ENCODE results near the gene ARL13B. TPM values are rescaled to one million over a fixed set of nuclear protein-coding genes. Genes with fewer than 3 reads are reported as not detected.
A peak's percentile ranks its signal among the peaks of the same experiment; 100 is the strongest.
"Not testable (repeated sequence)": the region's sequence is repeated elsewhere in the genome, so short reads cannot be mapped to it uniquely, and the experiment has no call there.

Gene ARL13B
- polyA plus RNA-seq (2012; ENCODE audit: low read depth, missing spikeins) = 1.7 TPM

DNA sequence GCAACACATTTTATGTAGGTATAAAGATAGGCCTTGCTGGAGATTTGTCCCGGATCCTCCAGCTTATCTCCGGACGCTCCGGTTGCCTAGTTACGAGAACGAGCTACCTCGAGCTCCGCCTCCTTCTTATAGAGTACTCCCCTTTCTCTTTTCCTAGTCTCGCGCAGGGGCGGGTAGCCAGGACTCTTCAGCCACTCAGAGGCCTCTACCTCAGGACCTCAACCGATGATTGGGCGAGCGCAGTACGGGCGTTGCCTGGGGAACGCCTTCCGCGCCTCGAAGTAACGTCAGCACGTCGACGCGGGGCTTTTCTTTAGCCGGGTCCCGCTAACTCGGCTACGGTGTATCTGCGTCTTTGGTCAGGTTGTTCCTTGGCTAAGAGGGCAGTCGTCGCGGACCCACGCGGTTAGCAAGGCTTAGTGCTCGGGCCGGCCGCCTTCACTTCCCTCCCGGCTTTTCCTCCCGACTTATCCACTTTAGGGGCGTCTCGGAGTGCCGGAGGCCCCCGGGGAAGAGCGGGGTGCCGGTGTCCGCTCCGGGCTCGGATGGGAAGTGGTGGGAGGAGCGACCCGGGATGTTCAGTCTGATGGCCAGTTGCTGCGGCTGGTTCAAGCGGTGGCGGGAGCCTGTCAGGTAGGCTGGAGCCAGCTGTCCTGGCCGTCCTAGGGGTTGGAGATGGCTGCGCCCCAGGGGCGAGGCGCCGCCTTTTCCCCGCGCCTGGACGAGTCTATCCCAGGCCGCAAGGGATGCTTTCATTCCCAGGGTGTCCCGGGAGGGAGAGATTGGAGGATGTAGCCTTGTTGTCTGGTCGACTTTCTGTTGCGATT, at the start of gene ARL13B:
Gene ARL13B, plus strand, starts transcription at position 306 of the 827 bp plus-strand sequence. Its CDS starts 269 bp downstream, at position 575.
- DNase-seq (ENCODE audit: insufficient read length, low spot score) (peak; percentile 83), FAIRE-seq (peak; percentile 92)
- TF ChIP-seq PAX5 (IDR thresholded peaks at IDR 0.05; ENCODE audit: insufficient read depth, low read length, severe bottlenecking) (no peak), POU2F2 (IDR thresholded peaks at IDR 0.05; ENCODE audit: low read depth, low read length) (no peak), TAF1 (IDR thresholded peaks at IDR 0.05; ENCODE audit: low read depth, low read length) (peak; percentile 64; the same call in 1 of the 2 replicates), POLR2AphosphoS5 (IDR thresholded peaks at IDR 0.05; ENCODE audit: low read depth, low read length) (peak; percentile 66), POLR2A (IDR thresholded peaks at IDR 0.05; ENCODE audit: low read depth, low read length) (peak; percentile 76), SPI1 (IDR thresholded peaks at IDR 0.05; ENCODE audit: low read depth, low read length) (no peak)

DNA sequence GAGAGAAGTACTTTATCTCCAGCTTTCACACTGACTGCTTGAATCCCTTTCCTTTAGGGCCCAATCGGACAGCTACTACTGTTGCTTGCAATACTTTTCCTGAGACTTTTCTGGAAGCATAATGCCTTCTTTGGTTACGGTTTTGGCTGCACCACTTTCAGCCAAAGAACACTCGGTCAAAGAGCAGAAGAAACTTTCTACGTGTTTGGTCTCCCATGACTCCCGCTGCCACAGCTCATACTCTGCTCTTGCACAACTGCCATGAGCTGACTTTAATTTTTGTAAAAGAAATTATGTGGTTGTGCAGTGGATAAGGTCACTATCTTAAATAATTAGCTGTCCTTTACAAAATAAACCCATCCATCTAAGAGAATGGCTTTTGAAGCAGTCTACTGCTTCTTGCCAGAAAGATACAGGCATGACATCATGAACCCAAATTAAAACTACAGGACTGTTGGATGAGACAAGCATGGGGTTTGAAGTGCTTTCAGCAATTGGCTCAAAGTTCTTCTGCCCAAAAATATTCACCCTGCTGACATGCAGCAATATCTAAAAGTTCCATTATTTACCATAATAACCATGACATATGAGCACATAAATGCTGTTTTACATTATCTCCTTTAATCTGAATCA, 48.2 kb upstream of the ARL13B start:
- DNase-seq (ENCODE audit: insufficient read length, low spot score) (no peak), FAIRE-seq (no peak)
- TF ChIP-seq TAF1 (IDR thresholded peaks at IDR 0.05; ENCODE audit: low read depth, low read length) (no peak), POU2F2 (IDR thresholded peaks at IDR 0.05; ENCODE audit: low read depth, low read length) (no peak), PAX5 (IDR thresholded peaks at IDR 0.05; ENCODE audit: insufficient read depth, low read length, severe bottlenecking) (no peak), POLR2A (IDR thresholded peaks at IDR 0.05; ENCODE audit: low read depth, low read length) (no peak), SPI1 (IDR thresholded peaks at IDR 0.05; ENCODE audit: low read depth, low read length) (no peak), POLR2AphosphoS5 (IDR thresholded peaks at IDR 0.05; ENCODE audit: low read depth, low read length) (no peak)

DNA sequence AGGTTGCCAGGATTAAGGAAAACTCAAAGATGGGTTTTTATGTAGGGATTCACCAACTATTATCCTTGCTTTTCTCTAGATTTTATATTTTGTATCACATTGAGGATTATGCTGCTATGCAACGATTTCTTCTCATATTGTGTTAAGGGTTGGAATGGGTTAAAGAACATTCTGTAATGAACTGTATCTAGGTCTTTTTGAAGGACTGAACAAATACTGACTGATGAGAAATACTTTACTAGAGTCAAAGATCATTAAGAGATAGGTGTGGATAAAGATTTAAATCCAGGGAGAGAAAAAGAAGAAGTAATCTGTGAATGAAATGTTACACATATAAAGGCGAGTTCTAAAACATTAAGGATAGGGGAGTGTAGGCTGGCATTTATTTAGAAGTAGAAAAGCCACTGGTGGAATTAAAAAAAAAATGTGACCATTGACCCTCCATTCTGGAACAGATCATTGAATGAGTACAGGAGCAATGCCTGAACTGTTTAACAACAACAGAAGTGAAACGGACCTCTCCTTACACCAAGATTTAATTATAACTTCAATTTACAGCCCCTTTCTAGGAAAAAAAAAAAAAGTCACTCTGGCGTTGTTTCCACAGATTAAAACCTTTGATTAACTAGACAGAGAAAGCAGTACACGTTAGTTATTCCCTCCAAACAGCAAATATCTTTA, 45.4 kb upstream of the ARL13B start:
- TF ChIP-seq POU2F2 (IDR thresholded peaks at IDR 0.05; ENCODE audit: low read depth, low read length) (no peak), POLR2A (IDR thresholded peaks at IDR 0.05; ENCODE audit: low read depth, low read length) (no peak), SPI1 (IDR thresholded peaks at IDR 0.05; ENCODE audit: low read depth, low read length) (no peak), TAF1 (IDR thresholded peaks at IDR 0.05; ENCODE audit: low read depth, low read length) (no peak), POLR2AphosphoS5 (IDR thresholded peaks at IDR 0.05; ENCODE audit: low read depth, low read length) (no peak), PAX5 (IDR thresholded peaks at IDR 0.05; ENCODE audit: insufficient read depth, low read length, severe bottlenecking) (no peak)
- FAIRE-seq = no peak

DNA sequence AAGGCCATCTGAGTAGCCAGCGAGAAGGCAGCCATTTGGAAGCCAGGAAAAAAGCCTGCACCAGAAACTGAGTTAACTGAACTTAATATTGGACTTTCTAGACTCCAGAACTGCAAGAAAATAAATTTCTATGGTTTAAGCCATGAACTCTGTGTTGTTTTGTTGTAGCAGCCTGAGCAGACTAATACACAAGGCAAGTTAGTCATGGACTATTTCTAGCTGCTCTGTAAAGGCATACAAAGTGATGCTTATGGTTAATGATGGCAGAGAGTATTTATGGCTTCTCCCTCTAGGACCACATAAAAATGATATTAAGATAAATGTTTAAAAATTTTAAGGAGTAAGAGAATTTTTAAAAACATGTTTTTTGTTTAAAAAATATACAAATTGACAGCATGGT, 43.4 kb upstream of the ARL13B start:
- no peak for DNase-seq (ENCODE audit: insufficient read length, low spot score)

More for the DNA sequence above, 45.4 kb upstream of the ARL13B start:
- DNase-seq (ENCODE audit: insufficient read length, low spot score) = no peak

DNA sequence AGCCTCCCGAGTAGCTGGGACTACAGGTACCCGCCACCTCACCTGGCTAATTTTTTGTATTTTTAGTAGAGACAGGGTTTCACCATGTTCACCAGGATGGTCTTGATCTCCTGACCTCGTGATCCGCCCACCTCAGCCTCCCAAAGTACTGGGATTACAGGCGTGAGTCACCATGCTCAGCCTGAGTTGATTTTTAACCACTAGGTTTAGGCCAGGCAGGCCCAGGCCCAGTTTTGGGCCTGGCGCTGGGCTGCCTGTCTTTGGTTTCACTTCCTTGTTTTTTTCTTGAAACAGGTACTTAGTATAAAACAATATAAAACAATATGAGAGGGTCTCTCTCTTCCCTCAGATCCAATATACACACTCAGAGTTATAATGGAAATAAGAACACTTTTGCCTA, 42.5 kb upstream of the ARL13B start:
- peak; percentile 58 for TF ChIP-seq SPI1 (IDR thresholded peaks at IDR 0.05; ENCODE audit: low read depth, low read length)

More for the DNA sequence above, 43.4 kb upstream of the ARL13B start:
- TF ChIP-seq POU2F2 (IDR thresholded peaks at IDR 0.05; ENCODE audit: low read depth, low read length) (no peak), POLR2AphosphoS5 (IDR thresholded peaks at IDR 0.05; ENCODE audit: low read depth, low read length) (no peak), SPI1 (IDR thresholded peaks at IDR 0.05; ENCODE audit: low read depth, low read length) (no peak), POLR2A (IDR thresholded peaks at IDR 0.05; ENCODE audit: low read depth, low read length) (no peak), PAX5 (IDR thresholded peaks at IDR 0.05; ENCODE audit: insufficient read depth, low read length, severe bottlenecking) (no peak), TAF1 (IDR thresholded peaks at IDR 0.05; ENCODE audit: low read depth, low read length) (no peak)
- FAIRE-seq = no peak

DNA sequence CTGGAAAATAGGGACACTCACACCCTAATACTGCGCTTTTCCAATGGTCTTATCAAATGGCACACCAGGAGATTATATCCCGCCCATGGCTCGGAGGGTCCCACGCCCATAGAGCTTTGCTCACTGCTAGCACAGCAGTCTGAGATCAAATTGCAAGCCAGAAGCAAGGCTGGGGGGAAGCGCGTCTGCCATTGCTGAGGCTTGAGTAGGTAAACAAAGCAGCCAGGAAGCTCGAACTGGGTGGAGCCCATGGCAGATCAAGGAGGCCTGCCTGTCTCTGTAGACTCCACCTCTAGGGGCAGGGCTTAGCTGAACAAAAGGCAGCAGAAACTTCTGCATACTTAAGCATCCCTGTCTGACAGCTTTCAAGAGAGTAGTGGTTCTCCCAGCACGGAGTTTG, 30.0 kb upstream of the ARL13B start:
- not testable (repeated sequence) for DNase-seq (ENCODE audit: insufficient read length, low spot score)

More for the DNA sequence above, 42.5 kb upstream of the ARL13B start:
- not testable (repeated sequence) for DNase-seq (ENCODE audit: insufficient read length, low spot score); FAIRE-seq

DNA sequence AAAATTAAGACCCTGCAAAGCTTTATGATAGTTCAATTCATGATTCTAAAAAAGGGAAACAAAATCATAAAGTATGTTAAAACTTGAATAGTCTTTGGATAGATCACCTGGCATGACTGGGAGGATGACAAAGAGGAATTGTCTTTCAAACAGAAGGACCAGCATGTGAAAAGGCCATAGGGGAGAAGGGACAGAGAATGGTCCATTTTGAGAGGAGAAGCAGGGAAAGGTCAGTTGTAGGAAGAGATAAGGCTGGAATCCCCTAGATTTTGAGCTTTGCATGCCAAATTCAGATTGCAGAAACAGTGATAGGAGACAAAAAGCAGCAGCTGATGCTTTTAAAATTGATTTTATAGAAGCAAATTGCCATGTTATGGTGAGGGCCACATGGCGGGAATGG, 18.9 kb upstream of the ARL13B start:
- no peak for FAIRE-seq
- TF ChIP-seq POLR2A (IDR thresholded peaks at IDR 0.05; ENCODE audit: low read depth, low read length) (no peak), SPI1 (IDR thresholded peaks at IDR 0.05; ENCODE audit: low read depth, low read length) (no peak), POLR2AphosphoS5 (IDR thresholded peaks at IDR 0.05; ENCODE audit: low read depth, low read length) (no peak), POU2F2 (IDR thresholded peaks at IDR 0.05; ENCODE audit: low read depth, low read length) (no peak), TAF1 (IDR thresholded peaks at IDR 0.05; ENCODE audit: low read depth, low read length) (no peak), PAX5 (IDR thresholded peaks at IDR 0.05; ENCODE audit: insufficient read depth, low read length, severe bottlenecking) (no peak)
- DNase-seq (ENCODE audit: insufficient read length, low spot score) = no peak

More for the DNA sequence above, 30.0 kb upstream of the ARL13B start:
- FAIRE-seq = not testable (repeated sequence)

DNA sequence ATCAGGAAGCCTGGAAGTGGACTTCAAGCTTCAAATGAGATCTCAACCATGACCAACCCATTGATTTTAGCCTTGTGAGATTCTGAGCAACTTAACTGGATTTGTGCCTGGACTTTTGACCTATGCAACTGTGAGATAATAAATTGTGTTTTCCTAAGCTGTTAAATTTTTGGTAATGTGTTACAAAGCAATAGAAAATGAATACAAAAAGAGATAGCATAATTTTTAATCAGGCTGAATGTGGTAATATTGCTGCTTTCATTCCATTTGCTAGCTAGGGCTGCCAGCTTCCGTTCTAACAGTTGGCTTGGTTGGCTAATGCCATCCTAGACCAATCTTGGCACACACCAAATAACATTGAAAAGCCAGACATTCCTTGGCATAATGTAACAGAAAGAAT, 18.5 kb upstream of the ARL13B start:
- FAIRE-seq (no peak), DNase-seq (ENCODE audit: insufficient read length, low spot score) (no peak)
- no peak for TF ChIP-seq POU2F2 (IDR thresholded peaks at IDR 0.05; ENCODE audit: low read depth, low read length)
- TF ChIP-seq POLR2A (IDR thresholded peaks at IDR 0.05; ENCODE audit: low read depth, low read length) = no peak
- no peak for TF ChIP-seq PAX5 (IDR thresholded peaks at IDR 0.05; ENCODE audit: insufficient read depth, low read length, severe bottlenecking)
- TF ChIP-seq POLR2AphosphoS5 (IDR thresholded peaks at IDR 0.05; ENCODE audit: low read depth, low read length) = no peak
- TF ChIP-seq SPI1 (IDR thresholded peaks at IDR 0.05; ENCODE audit: low read depth, low read length) = no peak
- no peak for TF ChIP-seq TAF1 (IDR thresholded peaks at IDR 0.05; ENCODE audit: low read depth, low read length)

DNA sequence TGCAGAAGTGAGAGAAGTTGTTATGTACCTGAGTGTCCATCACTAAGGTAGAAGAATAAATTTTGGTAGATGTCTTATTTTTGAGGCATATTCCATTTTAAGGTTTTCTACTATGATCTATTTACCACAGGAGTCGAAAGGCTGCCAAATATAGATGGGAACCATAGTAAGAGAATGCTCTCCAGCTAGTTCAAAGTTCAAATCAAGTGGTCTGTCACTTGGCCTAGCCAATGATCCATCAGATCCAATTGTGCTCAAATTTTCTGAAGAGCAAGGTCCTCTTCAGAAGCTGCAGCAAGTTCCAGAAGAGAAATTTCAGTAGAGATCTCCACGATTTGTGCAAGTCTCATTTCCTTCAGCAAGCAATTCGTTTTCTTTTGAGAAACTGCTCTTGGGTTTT, 17.2 kb upstream of the ARL13B start:
- no peak for DNase-seq (ENCODE audit: insufficient read length, low spot score)
- FAIRE-seq = no peak
- no peak for TF ChIP-seq POLR2AphosphoS5 (IDR thresholded peaks at IDR 0.05; ENCODE audit: low read depth, low read length)
- TF ChIP-seq POLR2A (IDR thresholded peaks at IDR 0.05; ENCODE audit: low read depth, low read length) = no peak

DNA sequence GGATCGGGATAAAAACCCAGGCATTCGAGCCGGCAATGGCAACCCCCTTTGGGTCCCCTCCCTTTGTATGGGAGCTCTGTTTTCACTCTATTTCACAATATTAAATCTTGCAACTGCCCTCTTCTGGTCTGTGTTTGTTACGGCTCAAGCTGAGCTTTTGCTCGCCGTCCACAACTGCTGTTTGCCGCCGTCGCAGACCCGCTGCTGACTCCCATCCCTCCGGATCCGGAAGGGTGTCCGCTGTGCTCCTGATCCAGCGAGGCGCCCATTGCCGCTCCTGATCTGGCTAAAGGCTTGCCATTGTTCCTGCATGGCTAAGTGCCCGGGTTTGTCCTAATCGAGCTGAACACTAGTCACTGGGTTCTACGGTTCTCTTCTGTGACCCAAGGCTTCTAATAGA, 14.8 kb upstream of the ARL13B start:
- not testable (repeated sequence) for DNase-seq (ENCODE audit: insufficient read length, low spot score); FAIRE-seq
